Neural progenitor cell (in vitro differentiated cells): ENCODE data around the gene PTPRJ. TPM values are rescaled to one million over a fixed set of nuclear protein-coding genes. Genes with fewer than 3 reads are reported as not detected.

Source experiments
- DNase-seq: peaks from one replicate; pipeline ENCODE4 v3.0.0-alpha.2; 2016; ENCODE audit warnings: low spot score
- H2AFZ ChIP-seq: fragments of 200-600 bp; sonication (generic); replicated peaks from 2 replicates; pipeline ENCODE4 v1.6.1; 2016; ENCODE audit warnings: antibody characterized with exemption
- H3F3A ChIP-seq: fragments of 200-600 bp; sonication (generic); 2 replicates; pipeline ENCODE4 v1.6.1; 2016; ENCODE audit warnings: antibody characterized with exemption, low read depth
- H3K27ac ChIP-seq: fragments of 200-600 bp; sonication (generic); 2 replicates; pipeline ENCODE4 v1.5.1; 2016; ENCODE audit warnings: mild to moderate bottlenecking
- H3K27me3 ChIP-seq: fragments of 200-600 bp; sonication (generic); 2 replicates; pipeline ENCODE4 v1.6.1; 2016; ENCODE audit warnings: mild to moderate bottlenecking, moderate library complexity
- H3K36me3 ChIP-seq: fragments of 200-600 bp; sonication (generic); 2 replicates; pipeline ENCODE4 v1.5.1; 2016
- H3K4me1 ChIP-seq: fragments of 200-600 bp; sonication (generic); 2 replicates; pipeline ENCODE4 v1.6.1; 2016; ENCODE audit warnings: mixed run types
- H3K4me2 ChIP-seq: fragments of 200-600 bp; sonication (generic); 2 replicates; pipeline ENCODE4 v1.6.1; 2016
- H3K4me3 ChIP-seq: fragments of 200-600 bp; sonication (generic); 2 replicates; pipeline ENCODE4 v1.5.1; 2016
- H3K79me2 ChIP-seq: fragments of 200-600 bp; sonication (generic); 2 replicates; pipeline ENCODE4 v1.6.1; 2016; ENCODE audit warnings: low read depth
- H3K9ac ChIP-seq: fragments of 200-600 bp; sonication (generic); 2 replicates; pipeline ENCODE4 v1.6.1; 2016
- H3K9me3 ChIP-seq: fragments of 200-600 bp; sonication (generic); 2 replicates; pipeline ENCODE4 v1.5.1; 2016; ENCODE audit warnings: low read depth
- H4K20me1 ChIP-seq: fragments of 200-600 bp; sonication (generic); 2 replicates; pipeline ENCODE4 v1.6.1; 2016; ENCODE audit warnings: low read depth
- H3K27ac Mint-ChIP-seq: 3 replicates; pipeline ENCODE4 v1.8.0; 2021; ENCODE audit warnings: mixed read lengths
- H3K27me3 Mint-ChIP-seq: 2 replicates; pipeline ENCODE4 v1.8.0; 2022; ENCODE audit warnings: low read depth, mild to moderate bottlenecking, inconsistent platforms, moderate library complexity, mixed read lengths; ENCODE audit not compliant: insufficient read depth
- H3K36me3 Mint-ChIP-seq: 3 replicates; pipeline ENCODE4 v1.8.0; 2021; ENCODE audit warnings: mixed read lengths
- H3K4me1 Mint-ChIP-seq: 3 replicates; pipeline ENCODE4 v1.8.0; 2021; ENCODE audit warnings: mixed read lengths
- H3K4me3 Mint-ChIP-seq: 3 replicates; pipeline ENCODE4 v1.8.0; 2021; ENCODE audit warnings: mild to moderate bottlenecking, moderate library complexity, mixed read lengths
- H3K9me3 Mint-ChIP-seq: 3 replicates; pipeline ENCODE4 v1.8.0; 2020; ENCODE audit warnings: mixed read lengths
- EZH2 ChIP-seq: fragments of 200-600 bp; sonication (generic); IDR thresholded peaks from 2 replicates; pipeline ENCODE4 v1.6.1; 2017; ENCODE audit warnings: antibody characterized with exemption, mild to moderate bottlenecking, moderate library complexity
- EZH2phosphoT487 ChIP-seq: fragments of 200-600 bp; sonication (generic); IDR thresholded peaks from 2 replicates; pipeline ENCODE4 v1.6.1; 2017; ENCODE audit warnings: antibody characterized with exemption
- total RNA-seq: library from RNA; depleted of rRNA; stranded (reverse); fragments of >200 nt; gene quantifications from 2 replicates; pipeline ENCODE4 v1.2.3, GENCODE V29; 2015; ENCODE audit warnings: low replicate concordance
- TF ChIP-seq, protein P1 (sequence below): fragments of 200-600 bp; sonication (generic); IDR thresholded peaks from 2 replicates; pipeline ENCODE4 v1.5.1; 2017; ENCODE audit warnings: antibody characterized with exemption, mild to moderate bottlenecking

PTPRJ gene
- total RNA-seq, 1 donor from 2014 or later: 28.0 TPM

DNA sequence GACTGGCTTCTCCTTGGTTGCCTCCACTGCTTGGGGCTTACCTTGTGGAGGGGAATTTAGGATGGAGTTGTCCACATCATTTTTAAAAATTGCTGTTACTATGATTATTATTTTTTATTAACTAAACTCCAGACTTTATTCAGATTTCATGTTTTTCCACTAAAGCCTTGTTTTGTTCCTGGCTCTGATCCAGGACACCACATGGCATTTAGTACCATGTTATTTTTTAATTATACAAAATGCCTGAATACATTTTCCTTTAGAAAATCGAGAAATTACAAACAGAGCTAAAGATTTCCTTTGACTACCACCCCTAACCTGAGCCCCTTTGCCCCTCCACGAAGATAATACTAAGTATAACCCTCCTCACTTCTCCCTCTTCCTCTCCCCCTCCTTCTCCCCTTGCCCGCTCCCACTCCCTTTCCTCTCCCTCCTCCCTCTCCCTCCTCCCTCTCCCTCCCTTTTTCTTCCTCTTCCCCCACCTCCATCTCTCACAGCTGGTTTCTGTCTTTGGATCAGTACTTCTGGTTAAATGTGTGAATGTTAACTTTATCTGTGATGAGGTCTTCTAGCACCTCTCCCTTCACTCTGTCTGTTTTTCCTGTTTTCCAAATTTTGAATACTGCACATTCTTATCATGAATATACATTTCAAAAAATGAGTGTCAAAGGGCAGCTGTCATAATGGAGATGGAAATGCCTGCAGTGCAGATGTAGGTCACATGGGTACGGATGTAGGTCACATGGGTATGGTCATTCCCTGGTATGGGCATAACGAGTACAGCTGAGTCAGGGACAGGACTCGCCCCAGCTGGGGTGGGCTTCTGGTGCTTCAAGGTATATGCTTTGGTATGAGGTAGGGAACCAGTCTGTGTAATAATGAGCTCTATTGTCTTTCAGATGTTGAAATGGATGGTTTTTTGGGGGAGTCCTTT, 181.9 kb downstream of the PTPRJ start:
- H3K4me2 ChIP-seq: no peak overlapping the region

GRCh38 chr11:48162885-48163268, 182.5 kb downstream of the PTPRJ start:
- no peak overlapping the region for H3K27ac ChIP-seq
- Mint-ChIP-seq H3K9me3 (no peaks in the 10 kb centered on the region), H3K4me3 (no peak overlapping the region), H3K27ac (no peak overlapping the region), H3K27me3 (peaks cover 3% of the 10 kb centered on the region), H3K36me3 (peaks cover 28% of the 10 kb centered on the region), H3K4me1 (no peaks in the 10 kb centered on the region)
- no peak overlapping the region for H3K9ac ChIP-seq
- H3K4me2 ChIP-seq: no peak overlapping the region
- DNase-seq: no peak
- no peaks in the 10 kb centered on the region for H3K9me3 ChIP-seq
- no peaks in the 10 kb centered on the region for H3K36me3 ChIP-seq
- H2AFZ ChIP-seq: no peak overlapping the region
- H3F3A ChIP-seq: no peaks in the 10 kb centered on the region
- no peaks in the 10 kb centered on the region for H3K27me3 ChIP-seq
- H3K4me1 ChIP-seq: no peaks in the 10 kb centered on the region
- no peaks in the 10 kb centered on the region for H3K79me2 ChIP-seq
- no peak overlapping the region for H3K4me3 ChIP-seq
- TF ChIP-seq, protein P1, sequence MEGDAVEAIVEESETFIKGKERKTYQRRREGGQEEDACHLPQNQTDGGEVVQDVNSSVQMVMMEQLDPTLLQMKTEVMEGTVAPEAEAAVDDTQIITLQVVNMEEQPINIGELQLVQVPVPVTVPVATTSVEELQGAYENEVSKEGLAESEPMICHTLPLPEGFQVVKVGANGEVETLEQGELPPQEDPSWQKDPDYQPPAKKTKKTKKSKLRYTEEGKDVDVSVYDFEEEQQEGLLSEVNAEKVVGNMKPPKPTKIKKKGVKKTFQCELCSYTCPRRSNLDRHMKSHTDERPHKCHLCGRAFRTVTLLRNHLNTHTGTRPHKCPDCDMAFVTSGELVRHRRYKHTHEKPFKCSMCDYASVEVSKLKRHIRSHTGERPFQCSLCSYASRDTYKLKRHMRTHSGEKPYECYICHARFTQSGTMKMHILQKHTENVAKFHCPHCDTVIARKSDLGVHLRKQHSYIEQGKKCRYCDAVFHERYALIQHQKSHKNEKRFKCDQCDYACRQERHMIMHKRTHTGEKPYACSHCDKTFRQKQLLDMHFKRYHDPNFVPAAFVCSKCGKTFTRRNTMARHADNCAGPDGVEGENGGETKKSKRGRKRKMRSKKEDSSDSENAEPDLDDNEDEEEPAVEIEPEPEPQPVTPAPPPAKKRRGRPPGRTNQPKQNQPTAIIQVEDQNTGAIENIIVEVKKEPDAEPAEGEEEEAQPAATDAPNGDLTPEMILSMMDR: no peak
- TF ChIP-seq EZH2: no peak
- no peak for TF ChIP-seq EZH2phosphoT487
- H4K20me1 ChIP-seq: no peaks in the 10 kb centered on the region

More for the DNA sequence above, 181.9 kb downstream of the PTPRJ start:
- H3K4me3 ChIP-seq: no peak overlapping the region
- no peak overlapping the region for H3K9ac ChIP-seq
- no peaks in the 10 kb centered on the region for H3K9me3 ChIP-seq
- H3K27ac ChIP-seq: no peak overlapping the region
- H3K4me3 Mint-ChIP-seq: no peak overlapping the region
- H3K27me3 ChIP-seq: no peaks in the 10 kb centered on the region
- no peaks in the 10 kb centered on the region for H4K20me1 ChIP-seq
- peaks cover 3% of the 10 kb centered on the region for H3K27me3 Mint-ChIP-seq
- no peaks in the 10 kb centered on the region for H3K79me2 ChIP-seq
- no peaks in the 10 kb centered on the region for H3F3A ChIP-seq
- DNase-seq: no peak
- peaks cover 28% of the 10 kb centered on the region for H3K36me3 Mint-ChIP-seq
- no peak for TF ChIP-seq EZH2
- no peak for TF ChIP-seq EZH2phosphoT487
- TF ChIP-seq, protein P1: no peak
- no peaks in the 10 kb centered on the region for H3K9me3 Mint-ChIP-seq
- H3K4me1 Mint-ChIP-seq: no peaks in the 10 kb centered on the region
- no peaks in the 10 kb centered on the region for H3K36me3 ChIP-seq
- no peak overlapping the region for H2AFZ ChIP-seq
- H3K27ac Mint-ChIP-seq: no peak overlapping the region
- H3K4me1 ChIP-seq: no peaks in the 10 kb centered on the region

DNA sequence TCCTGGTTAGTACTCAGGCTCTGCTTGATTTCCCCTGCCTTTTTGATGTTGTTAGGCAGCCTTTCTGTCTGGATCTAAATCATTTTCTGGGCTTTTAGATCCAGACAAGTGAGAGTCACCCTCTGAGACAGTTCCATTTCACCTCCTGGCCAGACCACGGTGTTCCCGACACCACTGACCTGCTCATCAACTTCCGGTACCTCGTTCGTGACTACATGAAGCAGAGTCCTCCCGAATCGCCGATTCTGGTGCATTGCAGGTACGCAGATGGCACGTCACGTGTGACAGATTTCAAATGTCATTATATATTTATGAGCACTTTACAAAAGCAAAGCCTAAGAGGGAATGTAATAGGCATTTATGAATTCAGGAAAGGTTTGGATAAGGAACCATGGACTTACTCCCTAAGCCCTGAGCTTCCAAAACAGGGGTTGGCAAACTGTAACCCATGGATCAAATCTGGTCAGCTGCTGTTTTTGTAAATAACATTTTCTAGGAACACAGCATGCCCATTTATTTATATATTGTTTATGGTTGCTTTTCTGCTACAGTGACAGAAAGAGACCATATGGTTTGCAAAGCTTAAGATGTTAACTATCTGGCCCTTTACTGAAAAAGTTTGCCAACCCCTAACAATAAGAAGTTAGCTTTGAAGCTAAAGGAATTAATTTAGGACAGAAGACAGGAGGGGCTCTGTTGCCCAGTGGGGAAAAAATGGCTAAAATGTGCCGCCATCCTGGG, 183.2 kb downstream of the PTPRJ start:
- no peaks in the 10 kb centered on the region for H3K9me3 Mint-ChIP-seq
- Histone ChIP-seq H3K27me3 (no peaks in the 10 kb centered on the region), H2AFZ (no peak overlapping the region), H3K27ac (no peak overlapping the region), H3K36me3 (no peaks in the 10 kb centered on the region), H3K9ac (no peak overlapping the region), H3K4me3 (no peak overlapping the region), H3K79me2 (no peaks in the 10 kb centered on the region), H3F3A (no peaks in the 10 kb centered on the region), H3K4me2 (no peak overlapping the region), H3K9me3 (no peaks in the 10 kb centered on the region), H3K4me1 (no peaks in the 10 kb centered on the region), H4K20me1 (no peaks in the 10 kb centered on the region)
- peaks cover 32% of the 10 kb centered on the region for H3K36me3 Mint-ChIP-seq
- H3K4me1 Mint-ChIP-seq: no peaks in the 10 kb centered on the region
- peaks cover 3% of the 10 kb centered on the region for H3K27me3 Mint-ChIP-seq
- TF ChIP-seq EZH2 (no peak), EZH2phosphoT487 (no peak)
- TF ChIP-seq, protein P1: no peak
- no peak overlapping the region for H3K4me3 Mint-ChIP-seq
- H3K27ac Mint-ChIP-seq: no peak overlapping the region
- DNase-seq: no peak
